K562 (cell line): ENCODE measurements around the gene NF1. TPM values are rescaled to one million over a fixed set of nuclear protein-coding genes. Genes with fewer than 3 reads are reported as not detected.

Experiments
- ATAC-seq: fragments of 200-7000 bp; cut with Tn5 transposase; 3 replicates; pipeline ENCODE4 v1.9.1; 2020; ENCODE audit warnings: moderate library complexity
- BruUV-seq: library from RNA; stranded (reverse); fragments of 400-500 nt; replicated peaks from 2 replicates; lab custom pipeline; 2021; lab: Mats Ljungman, UMichigan
- CTCF ChIA-PET: fragments of 300-600 bp; formaldehyde crosslinking; extraction: SDS; loops from one replicate; lab custom pipeline; 2021; ENCODE audit warnings: low intra/inter-chr PET ratio; lab: Yijun Ruan, JAX
- POLR2A ChIA-PET: fragments of 300-600, 350-650 bp; sonication (Branson Sonifier 250); formaldehyde crosslinking; extraction: SDS; loops from one replicate; lab custom pipeline; 2021; ENCODE audit warnings: antibody characterized with exemption, inconsistent platforms; lab: Yijun Ruan, JAX
- DNase-seq, 4 experiments: peaks; one replicate each; pipeline versions ENCODE4 v3.0.0 to v3.0.0-alpha.2; 2011 to 2018; ENCODE audit warnings: low spot score in 3 of 4, mixed read lengths in 3 of 4; ENCODE audit errors: extremely low read depth in 1 of 4
- FAIRE-seq: peaks from 2 replicates; lab custom pipeline; 2011; peaks lifted over from hg19 to GRCh38; lab: Jason Lieb, UNC
- H2AFZ ChIP-seq: 2 replicates; pipeline ENCODE4 v1.6.0; 2011; ENCODE audit warnings: low read depth, low read length, control low read depth, inconsistent platforms
- H3K27ac ChIP-seq: fragments of 200-600 bp; 3 replicates; pipeline ENCODE4 v1.8.0; 2011; ENCODE audit warnings: low read depth, mild to moderate bottlenecking, control low read depth, inconsistent platforms, low read length, moderate library complexity, mixed read lengths; ENCODE audit errors: extremely low read depth
- H3K27me3 ChIP-seq, 2 experiments: fragments of 300-600 bp in 1 of 2; 2 replicates in 1 of 2; 3 replicates in 1 of 2; pipeline versions ENCODE4 v1.6.0 to v1.8.0; 2011; ENCODE audit warnings: inconsistent platforms in 2 of 2, low read length in 2 of 2, mild to moderate bottlenecking in 1 of 2, mixed read lengths in 1 of 2, moderate library complexity in 1 of 2; ENCODE audit not compliant: control insufficient read depth in 2 of 2, insufficient read depth in 2 of 2
- H3K36me3 ChIP-seq: fragments of 300-600 bp; 3 replicates; pipeline ENCODE4 v1.8.0; 2011; ENCODE audit warnings: mild to moderate bottlenecking, low read length, inconsistent platforms; ENCODE audit not compliant: control insufficient read depth, insufficient read depth
- H3K4me1 ChIP-seq, 2 experiments: fragments of 200-600 bp in 1 of 2; replicated peaks in 1 of 2; 2 replicates in 1 of 2; 3 replicates in 1 of 2; pipeline versions ENCODE4 v1.5.1 to v1.8.0; 2011; ENCODE audit warnings: inconsistent platforms in 2 of 2, low read length in 2 of 2, mild to moderate bottlenecking in 1 of 2, mixed read lengths in 1 of 2, moderate library complexity in 1 of 2; ENCODE audit not compliant: control insufficient read depth in 2 of 2, insufficient read depth in 2 of 2
- H3K4me2 ChIP-seq: 2 replicates; pipeline ENCODE4 v1.6.1; 2011; ENCODE audit warnings: low read length, control low read depth, inconsistent platforms, mixed read lengths; ENCODE audit not compliant: insufficient read depth
- H3K4me3 ChIP-seq: fragments of 200-600 bp; sonication (generic), shearing (Covaris generic); 2 replicates; pipeline ENCODE4 v1.5.1; 2016; ENCODE audit warnings: control low read depth, inconsistent platforms
- H3K79me2 ChIP-seq: fragments of 200-600 bp; 3 replicates; pipeline ENCODE4 v1.8.0; 2011; ENCODE audit warnings: low read length, inconsistent platforms; ENCODE audit not compliant: control insufficient read depth, insufficient read depth
- H3K9ac ChIP-seq, 2 experiments: 2 replicates each; pipeline versions ENCODE4 v1.6.0 to v1.6.1; 2011; ENCODE audit warnings: low read depth in 2 of 2, low read length in 2 of 2, control low read depth in 1 of 2, inconsistent platforms in 1 of 2, mild to moderate bottlenecking in 1 of 2, mixed read lengths in 1 of 2; ENCODE audit not compliant: insufficient read depth in 1 of 2
- H3K9me1 ChIP-seq: one replicate; pipeline ENCODE4 v1.6.0; 2011; ENCODE audit warnings: inconsistent platforms, mild to moderate bottlenecking, low read length, moderate library complexity; ENCODE audit not compliant: control insufficient read depth, insufficient read depth
- H3K9me3 ChIP-seq: replicated peaks from 2 replicates; pipeline ENCODE4 v1.5.1; 2011; ENCODE audit warnings: low read depth, low read length, inconsistent platforms; ENCODE audit not compliant: control insufficient read depth, insufficient read depth
- H4K20me1 ChIP-seq: replicated peaks from 2 replicates; pipeline ENCODE4 v1.6.1; 2011; ENCODE audit warnings: low read length, inconsistent platforms, mixed read lengths; ENCODE audit not compliant: control insufficient read depth, insufficient read depth
- BHLHE40 ChIP-seq: IDR thresholded peaks from 2 replicates; pipeline ENCODE4 v1.6.1; 2011; ENCODE audit warnings: low read length, improper control_type of control experiment
- HLTF ChIP-seq: fragments of 450-650 bp; IDR thresholded peaks from 2 replicates; pipeline ENCODE4 v1.6.1; 2016
- HMG20A ChIP-seq: fragments of 450-650 bp; formaldehyde crosslinking; conservative IDR thresholded peaks from 2 replicates; pipeline ENCODE4 v1.4.0; 2020; ENCODE audit warnings: mild to moderate bottlenecking, mixed read lengths
- MAFG ChIP-seq: fragments of 450-650 bp; conservative IDR thresholded peaks from 2 replicates; pipeline ENCODE4 v1.6.1; 2016; ENCODE audit warnings: missing genetic modification characterization, missing compliant biosample characterization
- NFYB ChIP-seq: IDR thresholded peaks from 2 replicates; pipeline ENCODE4 v1.6.1; 2011; ENCODE audit warnings: mild to moderate bottlenecking, moderate library complexity; ENCODE audit not compliant: insufficient read length; ENCODE audit errors: extremely low read depth
- PBX2 ChIP-seq, 2 experiments: IDR thresholded peaks in 1 of 2; conservative IDR thresholded peaks in 1 of 2; 2 replicates each; pipeline ENCODE4 v1.6.1; 2016; ENCODE audit warnings: low read depth in 2 of 2, mild to moderate bottlenecking in 1 of 2, missing compliant biosample characterization in 1 of 2, missing genetic modification characterization in 1 of 2, moderate library complexity in 1 of 2
- POLR2A ChIP-seq: fragments of 450-650 bp; conservative IDR thresholded peaks from 2 replicates; pipeline ENCODE4 v1.6.1; 2016
- SMAD4 ChIP-seq: fragments of 250-450 bp; sonication (Bioruptor Pico); conservative IDR thresholded peaks from 2 replicates; pipeline ENCODE4 v1.8.0; 2021; ENCODE audit warnings: inconsistent platforms, mild to moderate bottlenecking, moderate library complexity
- SRSF1 ChIP-seq: fragments of 200-400 bp; formaldehyde crosslinking; IDR thresholded peaks from 2 replicates; pipeline ENCODE4 v1.6.1; 2017; ENCODE audit warnings: mild to moderate bottlenecking, low read depth, low read length, moderate library complexity
- TAF1 ChIP-seq: IDR thresholded peaks from 2 replicates; pipeline ENCODE4 v1.6.1; 2011; ENCODE audit warnings: mild to moderate bottlenecking, low read length, moderate library complexity; ENCODE audit not compliant: insufficient read depth, control insufficient read depth, severe bottlenecking; ENCODE audit errors: extremely low read depth
- ZBTB33 ChIP-seq: sonication (generic); formaldehyde crosslinking; IDR thresholded peaks from 2 replicates; pipeline ENCODE4 v1.8.1; 2023; ENCODE audit warnings: mild to moderate bottlenecking, missing genetic modification reagents
- ZC3H4 ChIP-seq: sonication (generic); formaldehyde crosslinking; IDR thresholded peaks from 2 replicates; pipeline ENCODE4 v1.9.0; 2021; ENCODE audit warnings: missing genetic modification reagents, borderline replicate concordance
- ZNF232 ChIP-seq: sonication (generic); formaldehyde crosslinking; IDR thresholded peaks from 2 replicates; pipeline ENCODE4 v1.8.0; 2022; ENCODE audit warnings: mild to moderate bottlenecking, missing genetic modification reagents
- ZNF280A ChIP-seq: fragments of 450-650 bp; IDR thresholded peaks from 2 replicates; pipeline ENCODE4 v1.6.1; 2018; ENCODE audit warnings: mild to moderate bottlenecking, low read depth; ENCODE audit not compliant: partially characterized antibody
- ZNF384 ChIP-seq: IDR thresholded peaks from 2 replicates; pipeline ENCODE4 v1.6.1; 2012; ENCODE audit warnings: low read depth, low read length, improper control_type of control experiment
- ZNF431 ChIP-seq: sonication (generic); formaldehyde crosslinking; IDR thresholded peaks from 2 replicates; pipeline ENCODE4 v1.8.0; 2022; ENCODE audit warnings: mild to moderate bottlenecking, missing genetic modification reagents
- ZNF76 ChIP-seq: fragments of 250-450 bp; sonication (Bioruptor Pico); IDR thresholded peaks from 2 replicates; pipeline ENCODE4 v1.4.0; 2020; ENCODE audit warnings: mild to moderate bottlenecking, moderate library complexity, borderline replicate concordance
- in situ Hi-C: fragments of 300-500 bp; cut with MboI; formaldehyde crosslinking; loops from 4 replicates; pipeline ENCODE4 v1.15.0; 2018; ENCODE audit warnings: inconsistent platforms, mixed read lengths
- intact Hi-C: fragments of 100-400 bp; cut with micrococcal nuclease; formaldehyde crosslinking; loops from 2 replicates; pipeline ENCODE4 v1.14.2; 2022
- polyA plus RNA-seq, 8 experiments: library from polyadenylated mRNA; depleted of rRNA in 4 of 8; stranded (reverse) in 5 of 8; unstranded in 3 of 8; fragments of >200 nt; fragmentation: Nextera tagmentation in 2 of 8; fragmentation: Illumina TruSeq in 1 of 8; extraction: Ambion mirVana in 2 of 8; extraction: Trizol in 1 of 8; gene quantifications; 2 replicates each; pipeline versions ENCODE4 v1.2.1 to v1.2.3, GENCODE V29; 2011 to 2014; ENCODE audit warnings: inconsistent platforms in 1 of 8, missing spikeins in 1 of 8
- total RNA-seq, 7 experiments: library from RNA; depleted of rRNA in 6 of 7; stranded (reverse); fragments of >200 nt in 6 of 7; fragmentation: Illumina TruSeq in 2 of 7; extraction: Trizol in 2 of 7; gene quantifications; 2 replicates each; pipeline versions ENCODE4 v1.2.1 to v1.2.3, GENCODE V29; 2011 to 2021; ENCODE audit warnings: low replicate concordance in 1 of 7

Gene NF1
- total and polyA plus RNA-seq, 9 of the 15 experiments (the other 6 are each of a cell fraction or from before 2014, with no cell fraction given) = 3.4 to 41.9 (median 24.3) TPM

- DNase-seq = no peak
- Histone ChIP-seq H3K9ac (no peak overlapping the region), H3K9me3 (no peaks in the 10 kb centered on the region), H3K9me1 (no peaks in the 10 kb centered on the region), H3K79me2 (no peaks in the 10 kb centered on the region), H3K27ac (no peak overlapping the region), H3K4me3 (no peak overlapping the region), H4K20me1 (no peaks in the 10 kb centered on the region), H3K4me2 (no peak overlapping the region), H2AFZ (no peak overlapping the region), H3K4me1 (no peaks in the 10 kb centered on the region), H3K36me3 (peaks cover 25% of the 10 kb centered on the region; the same call in 2 of the 3 replicates), H3K27me3 (no peaks in the 10 kb centered on the region)
- ATAC-seq = no peak
- intact Hi-C loops (loop anchor here (10.0 kb wide), 1 partner anchor 163 kb away; no protein-coding TSS in a partner anchor), in situ Hi-C loops (no loop called here)
- FAIRE-seq = no peak
- POLR2A ChIA-PET = no interaction called here
- BruUV-seq = no TSS peak
- CTCF ChIA-PET = no interaction called here
- TF ChIP-seq HMG20A (CRISPR knock-in tag) = no peak
- no peak for TF ChIP-seq ZC3H4
- no peak for TF ChIP-seq ZBTB33 (CRISPR knock-in tag)
- TF ChIP-seq NFYB = no peak
- no peak for TF ChIP-seq MAFG (tag)
- TF ChIP-seq ZNF384 = no peak
- TF ChIP-seq ZNF431 (CRISPR knock-in tag) = no peak
- no peak for TF ChIP-seq SRSF1
- no peak for TF ChIP-seq ZNF76 (CRISPR knock-in tag)
- TF ChIP-seq TAF1 = no peak
- TF ChIP-seq BHLHE40 = no peak
- no peak for TF ChIP-seq ZNF232 (CRISPR knock-in tag)
- TF ChIP-seq SMAD4 (CRISPR knock-in tag) = no peak
- TF ChIP-seq HLTF = no peak
- TF ChIP-seq POLR2A = no peak
- no peak for TF ChIP-seq ZNF280A
- no peak for TF ChIP-seq PBX2 (CRISPR knock-in tag; IDR thresholded peaks at IDR 0.05; ENCODE audit: low read depth)
- TF ChIP-seq PBX2 (tag; conservative IDR thresholded peaks at IDR 0.05; ENCODE audit: low read depth) = no peak
Measured at GRCh38 chr17:31211352-31212012, 116.7 kb downstream of the NF1 start.
